ENCODE results near the gene CAMSAP1.

DNA sequence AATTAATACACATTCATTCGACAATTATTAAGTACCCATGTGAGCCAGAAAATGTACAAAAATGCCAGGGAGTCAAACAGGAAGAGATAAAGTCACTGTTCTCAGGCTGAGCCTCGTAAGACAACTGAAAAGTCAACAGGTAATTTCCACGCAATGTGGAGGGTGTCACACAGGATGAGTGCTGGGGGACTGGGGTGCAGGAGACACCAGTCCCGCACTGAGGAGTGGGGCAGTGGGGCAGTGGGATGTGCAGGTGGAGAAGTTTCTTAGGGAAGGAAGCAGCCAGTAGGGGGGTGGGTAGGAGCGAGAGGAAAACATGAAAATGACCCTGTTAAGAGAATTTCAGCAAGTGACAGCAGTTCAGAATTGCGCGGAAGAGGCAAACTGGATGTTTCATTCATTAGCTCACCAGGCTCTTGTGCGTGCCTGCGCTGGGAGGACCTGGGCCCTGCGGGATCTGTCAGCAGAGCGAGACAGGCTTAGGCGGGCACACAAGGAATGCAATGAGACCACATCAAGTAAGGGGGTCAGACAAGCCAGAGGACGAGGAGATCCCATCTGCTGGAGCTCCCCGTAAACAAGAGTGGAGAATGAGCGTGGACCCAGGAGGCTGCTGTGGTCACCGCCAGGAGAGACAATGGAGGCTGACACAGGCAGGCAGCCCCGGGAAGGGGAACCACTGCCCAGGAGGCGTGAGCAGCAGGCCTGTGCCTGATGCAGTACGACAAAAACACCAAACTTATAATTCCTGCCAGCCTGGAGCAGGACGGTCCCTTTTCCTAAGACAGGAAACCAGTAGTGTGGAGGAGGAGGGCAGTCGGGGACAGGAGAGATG is 21.0 kb downstream of the CAMSAP1 start:
- TF ChIP-seq ZC3H10 (CRISPR knock-in tag; IDR thresholded peaks at IDR 0.05), result no peak
- TF ChIP-seq ESRRG (CRISPR knock-in tag; IDR thresholded peaks at IDR 0.05), result no peak

All from SK-N-SH treated with all-trans-retinoic acid at 6 μM for 48 hours (cell line).